Hepatocyte (in vitro differentiated cells): ENCODE measurements around the gene DOCK1.

Experiments used
- CTCF ChIP-seq: fragments of 200-600 bp; sonication (generic); IDR thresholded peaks from 2 replicates; pipeline ENCODE4 v1.5.1; 2016; ENCODE audit warnings: antibody characterized with exemption, mild to moderate bottlenecking; ENCODE audit not compliant: poor library complexity
- EZH2 ChIP-seq: fragments of 200-600 bp; sonication (generic); IDR thresholded peaks from 2 replicates; pipeline ENCODE4 v1.6.1; 2016; ENCODE audit warnings: antibody characterized with exemption, mild to moderate bottlenecking, borderline replicate concordance

- no peak for TF ChIP-seq CTCF
- TF ChIP-seq EZH2: no peak
These were observed 439.1 kb downstream of the DOCK1 start for GRCh38 chr10:127344346-127344745.
